Measurements from ENCODE around the gene KL.

DNA sequence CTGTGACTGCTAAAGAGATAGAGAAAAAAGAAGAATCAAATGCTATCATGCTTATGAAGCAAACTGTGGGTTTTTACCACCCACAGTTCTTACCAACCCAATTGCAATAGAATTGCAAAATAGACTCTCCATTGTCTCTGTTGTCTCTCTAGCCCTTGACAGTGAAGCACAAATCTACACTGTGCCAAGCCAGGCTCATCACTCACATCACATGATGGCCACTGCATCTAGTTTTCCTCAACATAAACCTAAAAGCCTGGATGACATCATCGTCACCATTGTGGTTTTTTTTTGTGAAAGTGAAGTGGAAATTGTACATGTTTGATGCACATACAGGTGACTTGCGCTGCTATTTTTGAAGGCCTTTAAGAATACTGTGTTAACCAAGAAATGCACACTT, 56.1 kb downstream of the KL start:
- TF ChIP-seq, protein P1, sequence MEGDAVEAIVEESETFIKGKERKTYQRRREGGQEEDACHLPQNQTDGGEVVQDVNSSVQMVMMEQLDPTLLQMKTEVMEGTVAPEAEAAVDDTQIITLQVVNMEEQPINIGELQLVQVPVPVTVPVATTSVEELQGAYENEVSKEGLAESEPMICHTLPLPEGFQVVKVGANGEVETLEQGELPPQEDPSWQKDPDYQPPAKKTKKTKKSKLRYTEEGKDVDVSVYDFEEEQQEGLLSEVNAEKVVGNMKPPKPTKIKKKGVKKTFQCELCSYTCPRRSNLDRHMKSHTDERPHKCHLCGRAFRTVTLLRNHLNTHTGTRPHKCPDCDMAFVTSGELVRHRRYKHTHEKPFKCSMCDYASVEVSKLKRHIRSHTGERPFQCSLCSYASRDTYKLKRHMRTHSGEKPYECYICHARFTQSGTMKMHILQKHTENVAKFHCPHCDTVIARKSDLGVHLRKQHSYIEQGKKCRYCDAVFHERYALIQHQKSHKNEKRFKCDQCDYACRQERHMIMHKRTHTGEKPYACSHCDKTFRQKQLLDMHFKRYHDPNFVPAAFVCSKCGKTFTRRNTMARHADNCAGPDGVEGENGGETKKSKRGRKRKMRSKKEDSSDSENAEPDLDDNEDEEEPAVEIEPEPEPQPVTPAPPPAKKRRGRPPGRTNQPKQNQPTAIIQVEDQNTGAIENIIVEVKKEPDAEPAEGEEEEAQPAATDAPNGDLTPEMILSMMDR (IDR thresholded peaks at IDR 0.05): no peak
- no peak for TF ChIP-seq POLR2A (IDR thresholded peaks at IDR 0.05)

Measured in thyroid gland (tissue), 4 donors.